Measurements from ENCODE around the gene USP2.
A peak's percentile ranks its signal among the peaks of the same experiment; 100 is the strongest.

The USP2 gene

DNA sequence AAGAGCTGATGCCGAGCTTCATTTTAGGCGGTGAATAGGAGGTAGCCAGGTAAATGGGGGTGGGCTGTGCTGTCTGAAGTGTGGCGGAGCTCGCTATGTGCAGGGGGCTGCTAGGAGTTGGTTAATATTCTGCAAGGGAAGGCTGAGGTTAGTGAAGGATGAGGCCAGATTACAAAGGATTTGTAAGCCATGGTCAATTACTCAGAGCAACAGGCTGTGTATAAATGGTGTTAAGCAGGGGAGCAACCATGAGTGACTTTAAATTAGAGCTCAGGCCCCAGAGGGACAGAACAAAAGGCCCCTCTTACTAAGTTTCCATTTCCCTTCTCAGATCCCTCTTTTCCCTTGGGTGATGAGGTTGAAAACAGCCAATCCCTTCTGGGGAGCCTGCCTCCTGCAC lies 57.3 kb downstream of the USP2 start:
- DNase-seq (ENCODE audit: extremely low read depth in 1 of 2, low read depth in 1 of 2): no peak

DNA sequence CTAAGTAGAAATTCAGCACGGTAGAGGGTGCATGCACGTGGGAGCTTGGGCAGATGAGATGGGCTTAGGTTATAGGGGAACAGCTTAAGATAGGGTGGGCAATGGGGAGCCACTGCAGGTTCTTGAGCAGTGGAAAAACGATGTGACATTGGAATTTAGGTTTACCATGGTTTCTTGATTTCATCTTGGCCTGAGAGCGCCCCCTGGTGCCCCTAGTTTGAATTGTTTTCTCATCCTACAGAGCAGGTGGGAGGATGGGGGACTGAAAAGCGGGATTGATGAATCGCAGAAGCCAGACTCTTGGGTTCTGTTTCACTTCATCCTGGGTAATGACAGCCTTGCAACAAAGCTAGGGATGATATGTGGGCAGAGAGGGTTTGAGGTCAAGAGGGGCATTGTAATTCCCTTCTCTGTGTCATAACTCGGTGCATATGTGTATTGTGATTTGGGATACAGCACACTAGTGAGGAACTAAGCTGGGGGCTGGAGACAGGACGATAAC lies 57.9 kb downstream of the USP2 start:
- peak; percentile 56 to 70 for DNase-seq (ENCODE audit: extremely low read depth in 1 of 2, low read depth in 1 of 2)

DNA sequence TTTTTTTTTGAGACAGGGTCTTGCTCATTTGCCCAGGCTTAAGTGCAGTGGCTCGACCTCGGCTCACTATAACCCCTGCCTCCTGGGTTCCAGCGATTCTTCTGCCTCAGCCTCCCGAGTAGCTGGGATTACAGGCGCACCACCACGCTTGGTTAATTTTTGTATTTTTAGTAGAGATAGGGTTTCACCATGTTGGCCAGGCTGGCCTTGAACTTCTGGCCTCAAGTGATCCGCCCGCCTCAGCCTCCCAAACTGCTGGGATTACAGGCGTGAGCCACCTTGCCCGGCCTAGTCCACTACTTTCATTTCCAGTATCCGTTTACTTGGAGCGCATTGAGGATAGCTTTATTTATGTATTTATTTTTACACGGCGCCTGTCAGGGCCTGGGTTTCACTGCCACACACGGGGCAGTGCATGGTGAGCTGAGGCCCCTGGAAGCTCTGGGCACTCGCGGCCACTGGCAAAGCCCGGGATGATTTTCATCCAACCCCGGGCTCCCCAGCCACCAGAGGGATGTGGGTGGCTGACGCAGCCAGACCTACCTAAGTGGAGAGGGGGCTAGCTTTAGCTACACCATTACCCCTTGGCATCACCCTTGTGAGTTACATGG lies 58.5 kb downstream of the USP2 start:
- DNase-seq (ENCODE audit: extremely low read depth in 1 of 2, low read depth in 1 of 2): no peak

DNA sequence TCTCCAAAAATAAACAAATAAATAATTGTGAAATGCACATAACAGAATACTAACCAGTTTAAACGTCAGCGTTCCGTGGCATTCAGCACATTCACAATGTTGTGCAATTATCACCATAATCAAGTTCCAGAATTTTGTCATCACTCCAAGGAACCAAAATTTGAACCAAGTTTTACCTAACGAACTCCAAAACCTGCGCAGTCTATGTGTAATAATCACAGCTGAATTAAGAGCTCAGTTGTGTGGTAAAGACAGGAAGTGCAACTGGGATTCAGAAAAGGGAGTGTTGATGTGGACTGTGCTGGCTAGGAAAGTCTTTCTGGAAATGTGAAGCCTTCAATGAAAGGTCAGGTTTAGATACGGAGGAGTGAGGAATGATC lies 59.1 kb downstream of the USP2 start:
- no peak for DNase-seq (ENCODE audit: extremely low read depth in 1 of 2, low read depth in 1 of 2)

DNA sequence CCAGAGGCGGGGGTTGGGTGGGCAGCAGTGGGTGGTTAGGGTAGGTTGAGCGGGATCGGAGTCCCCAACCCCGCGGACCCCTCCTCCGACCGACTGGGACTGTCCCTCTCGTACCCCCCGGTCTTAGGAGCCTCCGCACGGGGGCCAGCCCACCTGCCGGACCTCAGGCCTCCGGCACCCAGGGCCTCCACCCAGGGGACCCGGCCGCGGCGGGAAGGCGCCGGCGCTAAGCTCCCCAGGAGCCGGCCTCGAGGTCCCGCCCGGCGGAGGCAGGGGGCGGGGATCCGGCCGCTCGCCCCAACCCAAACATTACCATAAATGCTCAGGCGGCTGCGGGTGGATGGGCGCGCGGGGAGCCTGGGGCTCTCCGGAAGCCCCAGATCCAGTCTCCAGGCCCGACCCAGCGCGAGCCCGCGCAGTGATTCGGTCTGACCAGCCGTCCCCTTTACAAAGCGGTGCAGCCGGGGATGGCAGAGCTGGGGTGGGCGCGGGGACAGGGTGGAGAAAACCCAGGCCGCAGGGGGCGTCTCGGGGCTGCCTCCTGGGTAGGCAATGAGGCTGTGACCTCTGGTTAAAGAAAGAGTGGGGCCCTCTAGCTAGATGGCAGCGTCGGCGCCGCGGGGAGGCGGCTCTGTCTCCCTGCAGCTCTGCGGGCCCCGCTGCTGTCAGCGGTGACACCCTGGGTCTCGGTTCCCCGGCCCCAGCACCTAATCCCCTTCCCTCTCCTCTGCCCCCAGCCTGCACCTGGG lies 60.5 kb downstream of the USP2 start:
- peak in 1 of 2 donors; percentile 25 for DNase-seq (ENCODE audit: extremely low read depth in 1 of 2, low read depth in 1 of 2)

DNA sequence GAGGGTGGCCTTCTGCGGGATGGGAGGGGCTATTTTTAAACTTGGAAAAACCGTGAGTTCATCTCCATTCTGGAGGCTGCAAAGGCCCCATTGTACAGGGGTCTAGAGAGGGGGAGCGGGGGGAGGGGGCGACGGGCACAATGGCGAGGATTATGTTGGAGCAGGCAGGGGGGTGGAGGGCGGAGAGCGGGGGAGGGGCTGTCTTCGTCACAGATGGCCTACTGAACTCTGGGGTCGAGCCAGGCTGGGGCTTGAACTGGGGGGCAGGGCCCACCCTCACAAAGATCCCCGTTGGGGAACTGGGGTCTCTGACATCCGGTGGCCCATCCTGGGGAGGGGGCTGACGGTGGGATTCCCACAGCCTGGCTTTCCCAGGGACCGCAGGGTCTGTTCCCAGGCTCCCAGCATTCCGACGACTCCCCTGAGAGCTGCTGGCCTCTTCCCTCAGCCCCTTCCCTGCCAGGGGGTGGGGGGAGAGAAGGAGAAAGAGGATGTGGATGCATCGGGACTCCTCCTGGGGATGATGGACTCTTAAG lies 61.2 kb downstream of the USP2 start:
- no peak for DNase-seq (ENCODE audit: extremely low read depth in 1 of 2, low read depth in 1 of 2)

DNA sequence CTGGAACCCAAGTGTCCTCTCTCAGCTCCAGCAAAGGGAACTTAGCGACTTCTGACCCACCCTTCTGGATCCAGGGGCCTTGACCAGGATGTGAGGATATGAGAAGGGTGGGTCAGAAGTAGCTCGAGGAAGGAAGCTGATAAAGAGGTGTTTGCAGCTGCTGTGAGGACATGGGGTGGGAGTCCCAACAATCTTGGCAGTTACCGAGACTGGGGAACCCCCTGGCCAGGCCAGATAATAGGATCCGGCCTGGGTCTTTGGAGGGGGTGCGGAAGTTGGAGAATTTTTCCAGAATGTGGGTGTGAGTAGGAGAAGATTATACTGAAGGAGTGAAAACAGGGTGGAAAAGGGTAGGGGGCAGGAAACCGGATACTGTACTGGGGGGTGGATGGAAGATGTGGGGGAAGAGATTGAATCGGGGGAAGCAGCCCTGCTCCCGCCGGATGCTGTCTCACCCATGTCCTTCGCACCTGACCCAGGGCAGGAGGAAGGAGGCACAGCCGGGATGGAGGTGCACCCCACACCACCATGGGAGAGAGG lies 61.7 kb downstream of the USP2 start:
- DNase-seq (ENCODE audit: extremely low read depth in 1 of 2, low read depth in 1 of 2): no peak

DNA sequence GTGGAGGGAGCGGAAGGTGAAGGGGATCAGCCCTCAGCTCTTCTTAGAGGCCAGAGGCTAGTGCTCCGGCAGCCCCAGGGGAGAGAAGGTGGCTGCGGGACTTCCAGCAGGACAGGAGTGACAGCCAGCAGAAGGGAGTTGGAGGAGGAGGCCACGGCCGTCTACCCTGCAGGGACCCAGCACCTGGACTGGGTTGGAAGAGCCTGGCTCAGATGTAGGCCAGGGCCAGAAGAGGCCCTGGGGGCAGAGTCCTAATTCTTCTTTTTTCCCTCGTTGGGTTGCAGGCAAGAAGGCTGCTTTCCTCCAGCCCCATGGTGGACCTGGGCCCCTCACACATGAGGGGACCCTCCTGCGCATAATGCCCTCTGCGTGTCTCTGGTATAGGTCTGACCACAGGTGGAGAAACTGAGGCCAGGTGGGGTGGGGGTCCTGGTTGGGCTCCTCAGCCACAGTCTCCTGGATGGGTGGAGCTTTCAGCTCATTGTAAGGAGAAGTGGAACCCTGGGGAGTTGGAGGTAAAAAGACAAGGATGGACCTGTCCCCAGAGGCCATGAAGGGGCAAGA lies 62.3 kb downstream of the USP2 start:
- DNase-seq (ENCODE audit: extremely low read depth in 1 of 2, low read depth in 1 of 2): no peak

DNA sequence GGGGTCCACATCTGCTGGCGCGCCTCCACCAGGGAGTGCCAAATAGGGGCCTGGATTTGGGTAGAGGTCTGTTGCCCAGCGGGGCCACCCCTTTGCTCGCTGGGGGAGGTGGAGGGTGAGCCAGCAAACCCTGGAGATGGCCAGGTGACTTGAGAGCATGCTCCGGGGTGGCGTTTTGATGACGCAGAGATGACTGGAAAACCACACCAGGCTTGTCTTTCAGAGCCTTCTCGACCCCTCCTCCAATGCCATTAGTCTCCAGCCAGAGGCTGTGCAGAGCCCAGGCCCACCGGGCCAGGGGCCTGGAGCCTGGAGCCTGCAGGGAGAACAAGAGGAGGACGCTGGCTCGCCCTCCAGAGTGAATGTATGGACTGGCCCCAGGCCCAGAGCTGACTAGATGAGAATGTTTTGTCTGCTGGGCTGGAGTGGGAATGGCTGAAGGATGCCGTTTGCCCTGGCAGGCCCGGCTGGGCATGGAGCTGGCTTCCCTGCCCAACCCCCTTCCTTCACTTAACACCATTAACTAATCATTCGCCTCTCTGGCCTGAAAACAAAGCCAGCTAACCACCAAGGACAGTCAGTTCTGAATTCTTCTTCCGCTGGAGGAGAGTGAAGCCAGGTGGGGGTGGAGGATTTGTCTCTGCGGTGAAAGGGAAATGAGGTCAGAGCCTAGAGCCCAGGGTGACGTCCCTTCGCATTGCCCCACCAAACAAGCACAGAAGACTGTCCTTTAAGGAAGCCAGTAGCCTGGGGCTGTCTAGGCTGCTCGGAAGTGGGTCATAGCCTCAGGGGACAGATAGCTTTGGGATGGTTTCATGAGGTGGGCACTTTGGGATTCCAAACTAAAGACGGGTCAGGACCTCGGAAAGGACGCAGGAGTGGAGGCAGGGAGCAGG lies 63.0 kb downstream of the USP2 start:
- DNase-seq (ENCODE audit: extremely low read depth in 1 of 2, low read depth in 1 of 2): no peak

DNA sequence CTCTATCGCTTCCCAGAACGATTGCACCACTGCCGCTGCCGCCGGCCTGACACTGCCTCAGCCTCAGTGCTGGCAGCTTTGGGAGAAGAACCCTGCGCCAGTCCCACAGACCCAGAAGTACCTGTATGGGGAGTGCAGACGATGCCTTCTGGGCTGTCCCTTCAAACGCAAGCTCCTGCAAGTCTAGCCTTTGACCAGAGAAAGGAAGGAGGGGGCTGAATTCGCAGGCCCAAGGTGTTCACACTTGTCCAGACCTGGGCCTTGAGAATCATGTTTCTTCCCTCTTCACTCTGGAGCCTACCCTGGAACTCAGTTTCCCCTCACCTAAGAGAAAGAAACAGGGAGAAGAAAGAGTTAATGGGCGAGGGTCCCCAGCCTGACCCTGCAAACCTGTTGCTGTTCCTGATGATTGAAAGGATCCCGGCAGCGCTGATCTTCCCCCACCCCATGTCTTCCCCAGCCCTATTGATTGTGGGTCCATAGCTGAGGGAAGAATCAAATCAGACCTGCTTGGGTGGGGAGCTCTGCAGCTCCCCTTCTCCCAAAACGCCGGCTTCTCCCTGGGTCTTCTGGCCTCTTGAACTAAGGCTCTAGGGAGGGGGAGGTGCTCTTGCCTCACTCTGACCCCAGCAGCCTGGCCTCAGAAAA lies 63.8 kb downstream of the USP2 start:
- DNase-seq (ENCODE audit: extremely low read depth in 1 of 2, low read depth in 1 of 2): no peak

DNA sequence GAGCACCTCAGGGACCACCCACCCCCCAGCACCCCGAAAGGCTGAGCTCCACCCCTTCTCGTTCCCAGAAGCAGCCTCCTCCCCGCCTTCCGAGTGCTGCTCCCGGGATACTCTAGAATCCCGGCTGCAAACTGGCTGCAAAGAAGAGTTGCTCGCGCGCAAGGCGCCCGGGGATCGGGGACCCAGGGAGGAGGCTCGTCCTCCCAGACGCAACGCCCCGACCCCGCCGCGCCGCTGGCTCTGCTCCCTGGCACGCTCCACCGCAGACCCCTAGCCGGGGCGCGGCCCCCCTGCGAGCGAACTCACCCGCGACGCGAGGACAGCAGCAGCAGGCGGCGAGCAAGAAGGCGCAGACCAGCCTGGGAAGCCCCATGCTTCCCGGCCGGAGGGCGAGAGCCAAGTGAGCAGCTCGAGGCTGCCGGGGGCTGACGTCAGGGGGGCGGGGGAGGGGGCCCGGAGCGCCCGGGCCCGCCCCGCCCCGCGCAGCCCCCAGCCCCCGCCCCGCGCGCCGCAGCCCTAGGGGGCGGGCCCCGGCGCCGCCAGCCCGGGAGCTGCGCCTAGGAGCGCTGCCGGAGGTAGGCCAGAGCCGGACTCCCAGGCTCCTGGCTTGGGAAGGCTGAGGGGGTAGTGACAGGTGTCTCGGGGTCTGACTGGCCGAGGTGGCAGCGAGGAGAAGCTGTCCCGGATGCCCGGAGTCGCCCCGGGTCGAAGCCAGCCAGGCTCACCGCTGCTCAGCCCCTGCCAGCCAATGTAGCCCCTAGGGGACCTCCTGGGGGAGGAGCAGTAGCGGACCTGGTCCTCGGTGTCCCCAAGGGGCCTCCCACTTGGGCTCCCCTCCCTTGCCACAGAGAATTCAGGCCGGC lies 64.5 kb downstream of the USP2 start, which contains the start of gene MCAM:
Gene MCAM, minus strand, starts transcription at position 402 of the 863 bp plus-strand sequence. Its CDS starts 29 bp downstream, at position 373.
- DNase-seq (ENCODE audit: extremely low read depth in 1 of 2, low read depth in 1 of 2): no peak

DNA sequence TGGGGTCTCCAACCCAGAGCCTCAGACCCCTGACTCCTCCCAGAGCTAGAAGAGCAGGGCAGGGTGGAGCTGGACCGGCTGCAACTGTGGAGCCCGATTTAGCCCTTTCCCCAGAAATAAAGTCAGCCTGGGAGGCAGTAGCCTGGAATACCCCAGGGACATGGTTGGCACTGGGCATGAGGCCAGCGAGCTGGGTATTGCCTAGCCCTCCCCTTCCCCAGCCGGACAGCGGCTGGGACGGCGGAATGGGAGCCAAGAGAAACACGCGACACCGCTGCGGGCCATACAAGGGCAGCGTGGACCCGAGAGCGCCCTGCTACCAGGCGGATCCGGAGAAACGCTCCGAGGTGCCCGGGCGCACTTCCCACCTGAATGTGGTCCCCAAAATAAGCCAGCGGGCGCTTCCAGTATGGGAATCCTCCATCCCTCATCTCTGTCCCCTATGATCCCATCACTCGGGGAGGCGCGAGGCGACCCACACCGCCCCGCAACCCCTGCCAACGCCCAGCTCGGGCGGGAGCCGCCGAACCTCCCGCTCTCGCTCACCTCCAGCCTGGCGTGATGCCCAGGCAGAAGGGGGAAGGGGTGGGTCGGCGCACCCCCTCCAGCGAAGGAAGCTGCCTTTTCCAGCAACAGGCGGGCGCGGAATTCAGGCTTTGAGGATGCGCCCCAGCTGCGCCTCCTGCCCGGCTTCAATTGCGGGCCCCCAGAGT lies 65.3 kb downstream of the USP2 start:
- DNase-seq (ENCODE audit: extremely low read depth in 1 of 2, low read depth in 1 of 2): no peak

DNA sequence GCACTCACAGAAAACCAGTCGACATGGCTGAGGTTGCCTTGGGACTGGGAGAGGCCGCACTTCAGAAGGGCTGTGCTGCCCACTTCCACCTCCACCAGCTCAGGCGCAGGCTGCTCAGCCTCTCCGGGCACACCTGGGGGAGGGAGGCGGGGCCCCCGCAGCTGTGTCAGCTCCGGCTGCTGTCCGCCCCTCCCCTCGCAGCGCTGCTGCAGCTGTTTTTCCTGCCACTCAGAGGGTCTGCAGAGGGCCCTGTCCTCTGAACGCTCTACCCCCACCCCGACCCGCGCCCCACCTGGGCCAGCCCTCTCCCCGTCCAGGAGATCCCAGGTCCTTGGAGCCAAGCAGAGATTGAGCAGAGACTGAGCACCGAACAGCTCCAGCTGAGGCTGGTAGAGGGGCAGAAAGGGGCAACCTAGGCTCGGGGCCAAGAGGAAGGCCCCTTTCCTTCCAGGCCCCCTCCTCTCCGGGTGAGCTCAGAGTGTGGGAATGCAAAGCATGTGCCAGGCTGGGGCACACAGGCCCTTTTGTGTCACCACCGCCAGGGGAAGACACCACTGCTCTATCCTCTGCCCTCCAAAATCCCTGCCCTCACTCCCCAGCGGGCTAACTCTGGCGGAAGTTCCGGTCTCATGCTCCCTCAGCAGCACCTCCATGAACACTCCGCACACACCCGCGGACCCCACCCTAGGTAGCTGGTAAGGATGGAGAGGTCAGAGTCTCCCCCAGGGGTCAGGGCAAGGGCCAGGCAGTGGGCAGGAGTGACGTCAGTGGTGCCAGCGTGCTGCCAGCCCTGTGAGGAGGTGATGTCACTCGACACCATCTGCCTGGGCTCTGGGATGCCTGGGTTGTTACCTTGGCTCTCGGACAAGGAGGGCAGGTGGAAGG lies 66.1 kb downstream of the USP2 start:
- DNase-seq (ENCODE audit: extremely low read depth in 1 of 2, low read depth in 1 of 2): no peak

DNA sequence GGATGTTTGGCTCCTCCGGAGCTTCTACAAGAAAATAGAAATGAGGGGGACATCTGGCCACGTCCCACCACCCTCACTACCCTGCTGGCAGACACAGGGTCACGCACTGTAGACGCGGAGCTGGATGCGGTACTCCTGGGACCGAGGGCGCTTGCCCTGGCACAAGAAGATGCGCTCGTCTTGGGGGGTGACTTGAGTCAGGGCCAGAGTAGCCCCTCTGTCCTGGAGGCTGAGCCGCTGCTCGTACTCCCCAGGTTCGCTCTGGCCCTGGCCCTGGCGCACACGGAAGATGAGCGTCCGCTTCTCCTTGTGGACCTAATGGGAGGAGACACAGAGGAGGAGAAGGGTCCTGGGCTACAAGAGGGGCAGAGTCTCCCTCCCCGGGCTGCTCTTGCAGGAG lies 66.8 kb downstream of the USP2 start:
- DNase-seq (ENCODE audit: extremely low read depth in 1 of 2, low read depth in 1 of 2): no peak

DNA sequence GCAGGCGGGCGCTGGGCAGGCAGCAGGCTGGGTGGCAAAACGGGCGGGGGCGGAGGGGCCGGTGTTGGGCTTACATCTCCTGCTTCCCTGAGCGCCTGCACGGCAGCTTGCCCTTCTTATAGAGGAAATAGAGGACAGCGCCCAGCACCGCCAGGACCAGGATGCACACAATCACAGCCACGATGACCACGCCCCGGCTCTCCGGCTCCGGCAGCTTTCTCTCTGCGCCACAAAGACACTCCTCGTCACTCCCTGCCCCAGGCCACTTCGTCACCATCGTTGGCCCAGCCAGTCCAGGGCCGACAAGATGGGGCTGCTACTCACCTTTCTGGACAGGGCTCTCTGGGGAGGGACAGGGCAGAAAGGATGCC lies 70.8 kb downstream of the USP2 start:
- DNase-seq (ENCODE audit: extremely low read depth in 1 of 2, low read depth in 1 of 2): no peak

DNA sequence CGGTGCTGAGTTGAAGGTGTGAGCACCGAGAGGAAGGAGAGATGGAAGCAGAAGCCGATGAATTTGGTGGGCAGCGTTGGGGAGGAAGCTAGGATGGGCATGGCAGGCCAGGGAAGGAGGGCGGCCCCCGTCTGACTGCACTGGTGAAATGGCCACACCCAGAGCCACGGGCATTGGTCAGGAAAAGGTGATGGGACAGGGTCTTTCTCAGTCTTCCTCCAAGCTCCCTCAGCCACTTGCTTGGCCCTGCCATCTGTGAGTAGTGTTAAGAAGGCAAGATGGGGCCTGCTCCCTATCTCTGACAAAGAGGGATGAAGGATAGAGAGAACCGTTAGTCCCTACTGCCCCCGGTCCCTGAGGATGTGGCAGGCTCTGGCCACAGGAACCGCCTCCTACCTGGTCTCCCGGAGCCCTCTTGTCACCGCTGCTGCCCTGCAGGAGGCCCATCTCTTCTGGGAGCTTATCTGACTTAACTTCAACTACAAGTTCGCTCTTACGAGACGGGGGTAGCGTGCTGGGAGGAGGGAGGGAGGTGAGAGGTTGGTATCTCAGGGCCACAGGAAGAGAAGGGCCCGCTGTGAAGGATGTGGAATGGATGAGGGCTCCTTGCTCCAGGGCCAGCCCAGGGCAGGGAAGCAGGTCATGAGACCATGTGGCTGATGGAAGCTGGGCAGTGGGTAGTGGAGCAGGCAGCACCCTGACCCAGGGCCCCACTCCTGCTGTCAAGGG lies 71.4 kb downstream of the USP2 start:
- DNase-seq (ENCODE audit: extremely low read depth in 1 of 2, low read depth in 1 of 2): no peak

DNA sequence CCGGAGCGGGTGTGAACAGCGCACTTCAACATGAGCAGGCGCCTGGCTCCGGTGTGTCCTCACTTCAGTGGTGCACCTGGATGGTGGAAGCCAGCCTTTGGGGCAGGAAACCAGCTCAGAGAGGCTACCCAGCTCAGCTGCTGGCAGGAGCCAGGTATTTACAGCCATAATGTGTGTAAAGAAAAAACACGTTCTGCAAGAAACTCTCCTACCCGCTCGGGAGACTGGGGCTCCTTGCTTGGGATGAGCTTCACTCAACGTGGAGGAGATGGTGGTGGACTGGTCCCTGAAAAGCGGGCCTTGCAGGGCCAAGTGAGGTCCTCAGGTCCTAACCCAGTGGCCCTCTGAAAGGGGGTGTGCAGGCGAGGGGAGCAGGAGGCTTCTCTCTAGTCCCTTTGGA lies 72.1 kb downstream of the USP2 start:
- DNase-seq (ENCODE audit: extremely low read depth in 1 of 2, low read depth in 1 of 2): no peak
